CD4-positive, alpha-beta T cell treated with Interleukin-17A for 4 hours (primary cell): ENCODE data around the gene LAMC1.
"Not testable (repeated sequence)": the region's sequence is repeated elsewhere in the genome, so short reads cannot be mapped to it uniquely, and the experiment has no call there.

ENCODE experiments used
- DNase-seq: peaks from one replicate; pipeline ENCODE4 v3.0.0-alpha.2; 2020; ENCODE audit warnings: mixed read lengths

The LAMC1 gene

DNA sequence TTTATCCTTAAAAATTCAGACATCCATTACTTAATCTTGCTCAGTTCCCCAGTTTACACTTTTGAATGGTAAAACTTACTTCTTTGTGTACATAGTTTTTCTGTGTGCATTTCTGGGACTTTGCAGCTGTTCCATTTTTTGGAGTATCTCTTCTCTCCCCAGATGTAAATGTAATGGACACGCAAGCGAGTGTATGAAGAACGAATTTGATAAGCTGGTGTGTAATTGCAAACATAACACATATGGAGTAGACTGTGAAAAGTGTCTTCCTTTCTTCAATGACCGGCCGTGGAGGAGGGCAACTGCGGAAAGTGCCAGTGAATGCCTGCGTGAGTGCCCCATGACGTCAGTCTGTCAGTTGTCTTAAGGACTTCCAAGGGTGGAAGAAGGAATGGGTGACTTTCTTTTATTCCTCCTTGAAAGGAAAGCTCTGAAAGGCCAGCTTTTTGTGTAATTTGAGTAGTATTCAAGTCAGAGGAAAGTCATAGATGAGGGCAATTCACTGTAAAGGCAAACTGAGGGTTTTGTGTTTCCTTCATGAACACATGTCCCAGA lies 87.2 kb downstream of the LAMC1 start:
- no peak for DNase-seq

DNA sequence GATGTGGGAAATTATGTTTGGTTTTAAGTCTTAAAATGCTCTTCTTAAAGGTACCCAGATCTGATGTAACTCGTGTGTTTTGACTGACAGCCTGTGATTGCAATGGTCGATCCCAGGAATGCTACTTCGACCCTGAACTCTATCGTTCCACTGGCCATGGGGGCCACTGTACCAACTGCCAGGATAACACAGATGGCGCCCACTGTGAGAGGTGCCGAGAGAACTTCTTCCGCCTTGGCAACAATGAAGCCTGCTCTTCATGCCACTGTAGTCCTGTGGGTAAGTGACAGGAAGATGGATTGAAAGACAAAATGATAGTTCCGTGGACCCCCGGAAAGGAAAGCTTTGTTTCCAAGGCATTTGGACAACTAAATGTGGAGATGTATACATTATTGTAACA lies 91.2 kb downstream of the LAMC1 start:
- DNase-seq, result no peak

DNA sequence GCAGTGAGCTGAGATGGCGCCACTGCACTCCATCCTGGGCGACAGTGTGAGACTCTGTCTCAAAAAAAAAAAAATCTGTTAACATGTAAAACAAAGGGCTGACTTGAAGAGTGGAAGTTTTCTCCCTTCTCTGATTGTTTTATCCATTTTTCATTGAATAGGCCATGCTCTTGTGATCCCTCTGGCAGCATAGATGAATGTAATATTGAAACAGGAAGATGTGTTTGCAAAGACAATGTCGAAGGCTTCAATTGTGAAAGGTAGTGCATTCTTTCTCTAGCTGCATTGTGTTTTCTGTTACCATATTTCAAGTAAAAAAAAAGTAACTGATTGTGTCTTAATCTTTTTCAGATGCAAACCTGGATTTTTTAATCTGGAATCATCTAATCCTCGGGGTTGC lies 93.2 kb downstream of the LAMC1 start:
- DNase-seq, result no peak

DNA sequence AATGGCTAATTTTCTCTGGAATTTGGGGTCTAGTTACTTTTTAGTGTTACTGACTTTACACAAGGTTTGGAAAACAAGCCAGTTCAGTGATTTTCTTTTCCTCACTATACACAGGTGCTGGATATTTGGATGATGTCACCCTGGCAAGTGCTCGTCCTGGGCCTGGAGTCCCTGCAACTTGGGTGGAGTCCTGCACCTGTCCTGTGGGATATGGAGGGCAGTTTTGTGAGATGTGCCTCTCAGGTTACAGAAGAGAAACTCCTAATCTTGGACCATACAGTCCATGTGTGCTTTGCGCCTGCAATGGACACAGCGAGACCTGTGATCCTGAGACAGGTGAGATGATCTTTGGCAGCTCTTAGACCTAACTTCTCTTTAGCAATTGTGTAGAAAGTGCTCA lies 98.4 kb downstream of the LAMC1 start:
- DNase-seq, result no peak

DNA sequence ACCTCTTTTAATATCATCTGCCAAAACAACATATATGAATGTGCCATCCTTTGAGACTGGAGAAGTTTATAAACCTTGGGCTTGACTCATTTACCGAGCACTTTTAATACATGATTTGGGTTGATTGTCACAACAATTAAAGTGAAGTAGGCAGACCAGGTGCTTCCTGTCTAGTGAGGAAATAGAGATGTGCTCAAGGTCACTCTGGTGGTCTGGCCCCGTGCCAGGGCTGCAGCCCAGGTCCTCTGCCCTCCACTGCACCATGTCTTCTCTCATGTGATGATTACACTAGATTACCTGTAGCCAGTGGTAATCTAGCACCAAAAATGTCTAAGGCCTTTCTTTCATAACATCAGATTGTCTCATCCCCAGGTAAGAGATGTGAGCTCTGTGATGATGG lies 101.0 kb downstream of the LAMC1 start:
- no peak for DNase-seq

DNA sequence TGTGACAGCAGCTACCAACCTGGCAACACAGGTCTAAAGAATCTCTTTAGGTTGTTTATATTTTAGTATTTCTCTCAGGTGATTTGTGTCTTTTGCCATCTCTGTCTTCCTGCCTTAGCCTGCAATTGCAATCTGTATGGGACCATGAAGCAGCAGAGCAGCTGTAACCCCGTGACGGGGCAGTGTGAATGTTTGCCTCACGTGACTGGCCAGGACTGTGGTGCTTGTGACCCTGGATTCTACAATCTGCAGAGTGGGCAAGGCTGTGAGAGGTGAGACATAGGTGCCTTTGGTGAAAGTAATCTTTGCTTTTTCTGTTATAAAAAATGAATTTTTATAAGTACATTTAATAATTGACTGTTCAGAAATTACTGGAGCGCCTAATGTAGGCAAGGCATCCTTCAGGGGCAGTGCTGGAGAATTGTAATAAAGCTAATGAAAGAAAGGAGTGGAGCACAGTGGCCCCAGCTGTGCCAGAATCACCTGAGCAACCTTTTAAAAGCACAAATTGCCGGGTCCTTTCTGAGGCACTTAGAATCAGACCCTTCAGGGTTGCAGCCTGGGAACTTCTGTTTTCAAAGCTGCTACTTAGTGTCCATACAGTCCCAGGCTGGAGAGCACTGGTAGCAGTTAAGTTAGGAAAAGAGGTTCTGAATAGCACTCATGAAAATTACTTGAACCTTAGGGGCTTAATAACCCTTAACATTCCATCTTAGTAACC lies 102.2 kb downstream of the LAMC1 start:
- DNase-seq, result no peak

DNA sequence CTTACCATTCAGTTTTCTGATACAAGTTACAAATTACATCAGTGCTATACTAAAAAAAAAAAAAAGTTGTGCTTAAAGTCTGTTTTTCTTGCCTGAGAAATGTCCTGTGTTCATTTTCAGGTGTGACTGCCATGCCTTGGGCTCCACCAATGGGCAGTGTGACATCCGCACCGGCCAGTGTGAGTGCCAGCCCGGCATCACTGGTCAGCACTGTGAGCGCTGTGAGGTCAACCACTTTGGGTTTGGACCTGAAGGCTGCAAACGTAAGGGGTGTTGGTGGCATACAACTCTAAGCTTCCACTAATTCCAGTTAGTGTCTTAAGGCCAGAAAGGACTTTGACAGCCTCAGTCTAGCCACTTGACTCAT lies 102.8 kb downstream of the LAMC1 start:
- DNase-seq, result no peak

DNA sequence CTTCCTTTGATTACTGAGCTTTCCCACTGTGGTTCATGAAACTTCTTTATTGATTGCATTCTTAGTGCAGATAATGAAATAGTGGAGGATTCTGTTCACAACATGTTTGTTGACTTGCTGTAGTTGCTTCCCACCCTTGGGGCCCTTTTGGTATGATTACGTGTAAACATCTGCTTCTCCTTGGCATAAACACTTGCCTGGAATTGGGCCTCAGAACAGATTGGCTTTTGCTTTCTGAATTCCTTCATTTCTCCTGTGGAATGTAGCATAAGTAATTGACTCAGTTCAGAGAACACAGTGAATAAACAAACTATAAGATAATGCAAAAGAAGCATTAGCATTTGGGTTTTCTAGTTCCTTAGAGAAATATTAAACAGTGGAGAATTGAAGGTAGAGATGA lies 103.3 kb downstream of the LAMC1 start:
- no peak for DNase-seq

DNA sequence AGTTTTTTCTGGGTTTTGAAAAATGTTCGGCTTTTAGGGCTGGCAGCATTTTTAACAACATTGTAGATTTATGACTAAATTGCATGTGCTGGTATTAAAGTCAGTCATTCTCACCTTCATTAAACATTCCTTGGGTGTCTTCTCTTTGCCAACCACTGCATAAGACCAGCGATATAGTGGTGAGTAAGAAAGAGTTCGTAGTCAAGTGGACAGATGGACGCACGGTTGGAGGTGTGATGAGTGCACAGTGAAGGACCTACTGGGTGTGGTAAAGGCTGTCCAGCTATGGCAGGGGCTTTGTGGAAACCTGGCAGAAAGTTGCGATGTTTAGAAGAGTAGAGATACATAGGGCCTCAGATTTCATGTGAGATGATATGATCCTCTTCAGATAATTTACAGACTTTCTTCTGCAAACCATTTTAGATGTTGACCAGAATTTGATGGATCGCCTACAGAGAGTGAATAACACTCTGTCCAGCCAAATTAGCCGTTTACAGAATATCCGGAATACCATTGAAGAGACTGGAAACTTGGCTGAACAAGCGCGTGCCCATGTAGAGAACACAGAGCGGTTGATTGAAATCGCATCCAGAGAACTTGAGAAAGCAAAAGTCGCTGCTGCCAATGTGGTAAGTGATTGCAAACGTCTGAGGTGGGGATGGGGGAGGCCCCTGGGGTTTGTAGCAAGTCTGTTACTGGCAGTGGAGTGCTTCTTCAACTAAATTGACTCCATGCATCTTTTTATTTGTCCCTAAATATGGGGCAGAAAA lies 106.9 kb downstream of the LAMC1 start:
- no peak for DNase-seq

DNA sequence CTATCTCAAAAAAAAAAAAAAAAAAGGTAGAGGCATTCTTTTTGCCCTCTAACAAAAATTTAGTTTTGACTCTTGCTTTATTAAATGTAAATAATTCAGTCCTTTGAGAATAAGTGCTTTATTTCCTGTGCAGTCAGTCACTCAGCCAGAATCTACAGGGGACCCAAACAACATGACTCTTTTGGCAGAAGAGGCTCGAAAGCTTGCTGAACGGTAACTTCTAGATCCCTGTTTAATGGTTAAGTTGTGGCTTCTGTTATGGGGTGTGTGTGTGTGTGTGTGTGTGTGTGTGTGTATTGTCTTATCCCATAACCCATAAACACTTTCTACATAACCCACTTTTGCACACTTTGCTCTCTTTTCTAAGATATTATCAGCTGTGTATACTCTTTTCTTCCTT lies 107.9 kb downstream of the LAMC1 start:
- no peak for DNase-seq

DNA sequence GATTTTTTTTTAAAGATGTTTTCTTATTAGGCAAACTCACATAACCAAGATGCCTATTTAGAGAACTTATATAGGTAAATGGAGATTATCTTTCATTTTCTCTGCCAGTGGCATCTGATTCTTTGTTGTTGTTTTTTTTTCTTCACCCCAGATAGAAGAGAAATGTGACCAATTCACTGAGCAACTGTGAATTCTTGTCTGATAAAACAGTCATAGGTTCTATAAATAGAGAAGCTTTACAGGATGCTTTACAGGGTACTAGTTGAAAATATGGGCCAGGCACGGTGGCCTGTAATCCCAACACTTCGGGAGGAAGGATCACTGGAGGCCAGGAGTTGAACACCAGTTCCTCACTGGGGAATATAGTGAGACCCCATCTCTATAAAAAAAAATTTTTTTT lies 112.1 kb downstream of the LAMC1 start:
- no peak for DNase-seq

DNA sequence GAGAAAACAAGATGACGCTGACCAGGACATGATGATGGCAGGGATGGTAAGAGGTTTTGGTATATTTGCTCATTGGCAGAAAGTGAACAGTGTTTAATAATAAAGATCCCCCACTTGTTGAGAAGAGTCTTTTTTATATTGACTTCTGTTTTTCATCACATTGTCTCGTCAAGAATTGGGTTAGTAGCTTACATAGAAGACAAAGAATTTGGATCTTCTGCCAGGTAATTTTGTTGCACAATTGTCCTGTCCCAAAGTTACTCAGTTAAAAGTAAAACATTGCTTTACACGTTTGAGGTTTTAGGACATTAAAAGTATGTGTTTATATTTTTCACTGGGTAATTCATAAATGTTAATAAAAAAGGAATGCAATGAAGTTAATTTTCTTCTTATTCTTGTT lies 114.6 kb downstream of the LAMC1 start:
- no peak for DNase-seq

DNA sequence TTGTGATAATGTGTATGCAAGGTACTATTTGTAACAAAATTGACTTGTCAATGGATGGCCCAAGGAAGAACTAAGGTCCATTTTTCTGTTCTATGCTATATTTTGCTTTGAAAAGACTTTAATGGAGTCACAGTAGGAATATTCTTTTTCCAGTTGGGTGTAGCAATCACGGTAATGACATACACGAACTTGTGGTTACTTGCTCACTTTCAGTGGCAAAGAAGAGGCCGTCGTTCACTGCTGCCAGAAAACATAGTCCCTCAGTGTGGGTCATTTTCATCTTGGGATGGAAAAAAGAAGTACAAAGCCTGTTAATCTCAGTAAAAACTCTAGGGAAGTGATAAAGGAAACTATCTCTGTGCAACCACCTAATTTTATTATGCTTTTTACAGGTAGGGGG lies 115.1 kb downstream of the LAMC1 start:
- no peak for DNase-seq

DNA sequence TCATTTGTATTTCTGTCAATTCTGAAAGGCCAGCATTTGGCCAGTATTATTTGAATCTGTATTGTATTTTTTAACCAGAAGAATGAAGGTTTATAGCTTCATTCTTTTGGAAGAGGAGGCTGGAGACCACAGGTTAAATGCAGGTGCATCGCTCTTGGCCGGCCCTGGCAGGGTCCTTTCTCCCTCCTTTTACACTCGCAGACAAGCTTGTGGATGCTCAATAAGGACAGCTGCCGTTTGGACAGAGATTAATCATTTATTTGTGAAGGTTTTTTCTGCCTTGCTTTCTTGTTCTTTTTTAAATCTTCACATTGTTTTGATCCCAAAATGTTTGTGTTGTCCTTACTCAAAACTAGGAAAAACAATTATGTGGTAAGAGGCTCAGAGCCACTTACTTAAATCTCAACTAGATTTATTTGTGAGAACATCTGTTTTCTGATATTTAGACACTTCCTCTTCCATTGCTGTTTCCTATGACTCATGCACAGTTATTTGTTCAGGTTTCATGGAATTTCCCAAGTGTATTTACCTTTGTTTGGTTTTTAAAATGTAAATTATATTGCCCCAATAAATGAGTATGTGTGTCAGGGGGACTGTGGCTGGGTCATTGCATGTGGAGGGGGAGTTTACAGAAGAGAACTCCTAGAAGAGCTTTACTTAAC lies 116.2 kb downstream of the LAMC1 start:
- DNase-seq, result no peak

DNA sequence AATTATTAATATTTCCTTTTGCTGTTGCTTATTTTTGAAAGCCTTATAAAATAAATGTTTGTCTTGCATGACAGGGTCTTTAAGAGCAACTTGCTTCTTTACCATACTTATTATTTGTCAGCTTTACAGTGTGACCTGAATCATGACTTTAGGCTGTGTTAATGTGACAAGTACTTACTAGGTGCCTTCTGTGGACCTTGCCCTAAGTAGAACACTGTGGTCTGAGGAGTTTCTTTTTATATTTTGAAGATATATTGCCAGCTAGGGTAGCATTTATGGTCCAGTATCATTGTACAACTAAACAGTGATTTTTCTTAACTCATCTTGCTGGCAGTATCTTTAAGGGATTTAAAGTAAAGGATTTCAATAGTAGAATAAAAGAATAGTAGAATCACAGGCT lies 117.4 kb downstream of the LAMC1 start:
- DNase-seq, result no peak

DNA sequence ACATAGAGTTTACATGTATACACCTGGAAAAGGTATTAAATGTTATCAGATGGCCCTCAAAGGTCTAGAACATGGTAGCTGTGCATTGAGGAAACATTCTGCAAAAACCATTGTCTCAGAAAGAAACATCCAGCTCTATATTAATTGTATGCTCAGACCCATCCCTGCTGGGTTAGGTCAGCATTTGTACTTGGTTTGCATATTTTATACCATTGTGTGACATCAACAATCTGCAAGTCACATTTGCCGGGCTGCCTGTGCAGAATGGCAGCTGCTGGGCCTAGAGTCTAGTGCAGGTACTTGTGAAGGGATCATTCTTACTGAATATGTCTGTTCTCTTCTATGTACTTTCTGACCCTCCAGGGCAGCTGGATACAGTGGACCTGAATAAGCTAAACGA lies 119.0 kb downstream of the LAMC1 start:
- DNase-seq, result no peak

DNA sequence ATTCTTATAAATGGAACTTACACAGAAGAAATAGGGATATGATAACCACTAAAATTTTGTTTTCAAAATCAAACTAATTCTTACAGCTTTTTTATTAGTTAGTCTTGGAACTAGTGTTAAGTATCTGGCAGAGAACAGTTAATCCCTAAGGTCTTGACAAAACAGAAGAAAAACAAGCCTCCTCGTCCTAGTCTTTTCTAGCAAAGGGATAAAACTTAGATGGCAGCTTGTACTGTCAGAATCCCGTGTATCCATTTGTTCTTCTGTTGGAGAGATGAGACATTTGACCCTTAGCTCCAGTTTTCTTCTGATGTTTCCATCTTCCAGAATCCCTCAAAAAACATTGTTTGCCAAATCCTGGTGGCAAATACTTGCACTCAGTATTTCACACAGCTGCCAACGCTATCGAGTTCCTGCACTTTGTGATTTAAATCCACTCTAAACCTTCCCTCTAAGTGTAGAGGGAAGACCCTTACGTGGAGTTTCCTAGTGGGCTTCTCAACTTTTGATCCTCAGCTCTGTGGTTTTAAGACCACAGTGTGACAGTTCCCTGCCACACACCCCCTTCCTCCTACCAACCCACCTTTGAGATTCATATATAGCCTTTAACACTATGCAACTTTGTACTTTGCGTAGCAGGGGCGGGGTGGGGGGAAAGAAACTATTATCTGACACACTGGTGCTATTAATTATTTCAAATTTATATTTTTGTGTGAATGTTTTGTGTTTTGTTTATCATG lies 120.5 kb downstream of the LAMC1 start:
- DNase-seq, result no peak

DNA sequence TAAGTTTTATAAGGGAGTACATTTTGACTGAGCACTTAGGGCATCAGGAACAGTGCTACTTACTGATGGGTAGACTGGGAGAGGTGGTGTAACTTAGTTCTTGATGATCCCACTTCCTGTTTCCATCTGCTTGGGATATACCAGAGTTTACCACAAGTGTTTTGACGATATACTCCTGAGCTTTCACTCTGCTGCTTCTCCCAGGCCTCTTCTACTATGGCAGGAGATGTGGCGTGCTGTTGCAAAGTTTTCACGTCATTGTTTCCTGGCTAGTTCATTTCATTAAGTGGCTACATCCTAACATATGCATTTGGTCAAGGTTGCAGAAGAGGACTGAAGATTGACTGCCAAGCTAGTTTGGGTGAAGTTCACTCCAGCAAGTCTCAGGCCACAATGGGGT lies 121.5 kb downstream of the LAMC1 start:
- no peak for DNase-seq

DNA sequence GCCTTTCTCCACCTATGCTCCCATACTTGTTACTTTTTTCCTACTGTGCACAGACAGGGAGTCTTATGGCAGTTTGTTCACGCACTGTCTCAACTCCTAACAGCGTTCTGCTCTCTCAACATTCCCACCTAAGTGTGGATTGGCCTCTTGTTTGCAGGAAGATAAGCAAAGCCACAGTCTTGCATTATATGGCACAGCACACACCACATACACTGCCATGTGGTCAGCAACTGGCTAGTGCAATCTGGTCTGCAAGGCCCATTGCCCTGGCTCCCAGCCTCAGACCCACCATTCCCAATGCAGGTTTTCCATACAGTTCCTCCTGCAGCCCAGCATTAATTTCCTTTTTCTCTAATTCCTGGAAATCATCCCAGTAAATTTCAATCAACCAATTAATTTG lies 124.5 kb downstream of the LAMC1 start:
- no peak for DNase-seq

DNA sequence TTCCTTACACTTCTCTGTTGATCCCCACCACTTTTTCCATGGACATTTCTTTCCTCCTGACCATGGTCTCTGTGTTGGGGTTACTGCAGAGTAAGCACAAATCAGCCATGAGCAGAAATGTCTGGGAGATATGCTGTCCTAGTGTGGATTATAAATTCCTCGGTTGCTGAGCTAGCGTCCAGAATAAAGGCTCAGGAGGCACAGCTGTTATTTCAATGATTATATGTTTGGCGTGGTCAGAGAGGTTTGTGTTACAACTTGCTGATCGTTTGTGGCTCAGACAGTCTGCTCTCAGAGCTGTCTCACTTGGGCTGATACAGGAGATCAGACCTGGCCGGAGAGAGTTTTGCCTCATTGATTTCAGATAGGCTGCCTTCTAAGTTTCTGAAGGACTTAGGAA lies 125.4 kb downstream of the LAMC1 start:
- DNase-seq, result no peak

DNA sequence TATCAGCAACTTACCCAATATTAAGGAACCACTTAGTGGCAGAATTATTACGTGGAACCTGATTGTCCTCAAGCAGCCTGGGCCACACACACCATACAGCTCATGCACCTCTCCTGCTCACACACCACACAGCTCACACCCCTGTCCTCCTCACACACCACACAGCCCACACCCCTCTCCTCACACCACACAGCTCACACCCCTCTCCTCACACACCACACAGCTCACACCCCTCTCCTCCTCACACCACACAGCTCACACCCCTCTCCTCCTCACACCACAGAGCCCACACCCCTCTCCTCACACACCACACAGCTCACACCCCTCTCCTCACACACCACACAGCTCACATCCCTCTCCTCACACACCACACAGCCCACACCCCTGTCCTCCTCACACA lies 126.1 kb downstream of the LAMC1 start:
- DNase-seq, result no peak

DNA sequence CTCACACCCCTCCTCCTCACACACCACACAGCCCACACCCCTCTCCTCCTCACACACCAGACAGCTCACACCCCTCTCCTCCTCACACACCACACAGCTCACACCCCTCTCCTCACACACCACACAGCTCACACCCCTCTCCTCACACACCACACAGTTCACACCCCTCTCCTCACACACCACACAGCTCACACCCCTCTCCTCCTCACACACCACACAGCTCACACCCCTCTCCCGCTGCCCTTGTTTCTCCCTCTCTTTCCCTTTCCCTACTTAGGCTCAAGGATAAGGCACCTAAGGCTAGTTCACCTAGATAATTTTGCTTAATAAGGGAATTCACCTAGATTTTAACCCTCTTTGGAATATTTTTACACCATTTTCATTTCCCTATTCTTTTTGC lies 126.8 kb downstream of the LAMC1 start:
- not testable (repeated sequence) for DNase-seq

DNA sequence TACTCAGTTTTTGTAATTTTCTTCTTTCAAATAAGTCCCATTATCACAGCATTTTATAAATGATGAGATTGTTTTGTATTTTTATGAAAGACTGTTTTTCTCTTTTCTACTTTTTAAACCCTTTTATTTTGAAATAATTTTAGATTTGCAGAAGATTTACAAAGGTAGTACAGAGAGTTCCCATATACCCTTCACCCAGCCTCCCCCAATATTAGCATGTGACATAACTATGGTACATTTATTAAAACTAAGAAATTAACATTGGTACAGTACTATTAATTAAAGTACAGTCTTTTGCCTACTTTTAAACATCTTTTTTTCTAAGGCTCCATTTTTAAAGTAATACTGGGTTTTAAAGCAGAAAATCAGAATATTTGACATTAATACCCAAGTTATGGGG lies 127.2 kb downstream of the LAMC1 start:
- no peak for DNase-seq
